H54 (cell line): ENCODE results near the gene KAT2B.

ENCODE experiments used
- DNase-seq: peaks from one replicate; pipeline ENCODE4 v3.0.0; 2011; ENCODE audit warnings: low spot score, mixed read lengths; ENCODE audit not compliant: insufficient read length
- FAIRE-seq: peaks from 3 replicates; lab custom pipeline; 2011; peaks lifted over from hg19 to GRCh38; lab: Jason Lieb, UNC
- POLR2A ChIP-seq: IDR thresholded peaks from 2 replicates; pipeline ENCODE4 v1.6.1; 2011; ENCODE audit warnings: low read depth, mild to moderate bottlenecking, low read length

KAT2B gene

GRCh38 chr3:20066079-20066478 lies 25.8 kb downstream of the KAT2B start:
- no peak for TF ChIP-seq POLR2A
- no peak for FAIRE-seq
- DNase-seq, result no peak

GRCh38 chr3:20066850-20067617 lies 26.8 kb downstream of the KAT2B start:
- no peak for DNase-seq
- TF ChIP-seq POLR2A, result no peak
- no peak for FAIRE-seq

- TF ChIP-seq POLR2A, result no peak
- DNase-seq (no peak), FAIRE-seq (no peak)
Observed at GRCh38 chr3:20068512-20069177, 28.4 kb downstream of the KAT2B start.

DNA sequence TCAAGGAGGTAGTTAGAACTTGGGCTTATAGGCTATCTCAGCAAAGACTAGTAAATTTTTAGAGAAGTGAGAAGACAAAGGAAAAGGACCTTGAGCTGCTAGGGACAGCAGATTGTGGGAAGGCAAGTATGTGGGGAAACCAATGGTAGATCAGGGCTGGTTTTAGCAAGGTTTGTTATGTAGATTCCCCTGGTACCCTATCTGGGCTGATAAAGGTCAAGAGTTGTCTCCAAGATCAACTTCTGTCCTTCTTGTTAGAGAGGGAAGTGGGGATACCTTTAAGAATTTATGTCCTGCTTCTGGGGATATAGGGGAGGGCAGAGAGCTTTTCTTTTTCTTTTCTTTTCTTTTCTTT lies 28.9 kb downstream of the KAT2B start:
- no peak for TF ChIP-seq POLR2A
- no peak for DNase-seq
- FAIRE-seq, result no peak

GRCh38 chr3:20071175-20071574 lies 30.9 kb downstream of the KAT2B start:
- TF ChIP-seq POLR2A, result no peak
- DNase-seq (no peak), FAIRE-seq (no peak)

DNA sequence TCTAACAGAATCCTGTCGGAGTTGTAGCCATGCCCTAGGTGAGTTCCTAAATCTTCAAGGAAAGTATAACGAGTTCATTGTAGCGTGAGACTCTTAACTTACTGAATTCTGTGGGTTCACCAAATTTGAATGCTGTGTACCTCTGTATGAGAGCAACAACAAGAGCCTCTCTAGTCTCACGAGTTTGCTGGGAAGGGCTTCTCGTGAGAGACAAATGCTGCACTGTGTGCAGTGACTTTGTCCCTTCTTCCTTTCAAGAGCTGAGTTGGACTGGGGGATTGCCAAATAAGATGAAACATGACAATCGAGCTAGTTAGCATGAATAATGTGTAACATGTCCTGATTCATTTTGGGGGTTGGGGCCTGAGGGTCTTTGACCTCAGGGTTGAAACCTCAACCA lies 32.2 kb downstream of the KAT2B start:
- no peak for DNase-seq
- no peak for TF ChIP-seq POLR2A

GRCh38 chr3:20073068-20073467 lies 32.8 kb downstream of the KAT2B start:
- no peak for TF ChIP-seq POLR2A
- no peak for FAIRE-seq

More for the DNA sequence above, 32.2 kb downstream of the KAT2B start:
- FAIRE-seq, result no peak

GRCh38 chr3:20073683-20074082 lies 33.4 kb downstream of the KAT2B start:
- no peak for DNase-seq
- TF ChIP-seq POLR2A, result no peak
- FAIRE-seq, result no peak

More at GRCh38 chr3:20073068-20073467, 32.8 kb downstream of the KAT2B start:
- no peak for DNase-seq

GRCh38 chr3:20074226-20075063 lies 34.2 kb downstream of the KAT2B start:
- no peak for DNase-seq
- FAIRE-seq, result no peak
- TF ChIP-seq POLR2A, result no peak

- DNase-seq (no peak), FAIRE-seq (no peak)
- TF ChIP-seq POLR2A, result no peak
Observed at GRCh38 chr3:20075197-20075596, 35.0 kb downstream of the KAT2B start.

DNA sequence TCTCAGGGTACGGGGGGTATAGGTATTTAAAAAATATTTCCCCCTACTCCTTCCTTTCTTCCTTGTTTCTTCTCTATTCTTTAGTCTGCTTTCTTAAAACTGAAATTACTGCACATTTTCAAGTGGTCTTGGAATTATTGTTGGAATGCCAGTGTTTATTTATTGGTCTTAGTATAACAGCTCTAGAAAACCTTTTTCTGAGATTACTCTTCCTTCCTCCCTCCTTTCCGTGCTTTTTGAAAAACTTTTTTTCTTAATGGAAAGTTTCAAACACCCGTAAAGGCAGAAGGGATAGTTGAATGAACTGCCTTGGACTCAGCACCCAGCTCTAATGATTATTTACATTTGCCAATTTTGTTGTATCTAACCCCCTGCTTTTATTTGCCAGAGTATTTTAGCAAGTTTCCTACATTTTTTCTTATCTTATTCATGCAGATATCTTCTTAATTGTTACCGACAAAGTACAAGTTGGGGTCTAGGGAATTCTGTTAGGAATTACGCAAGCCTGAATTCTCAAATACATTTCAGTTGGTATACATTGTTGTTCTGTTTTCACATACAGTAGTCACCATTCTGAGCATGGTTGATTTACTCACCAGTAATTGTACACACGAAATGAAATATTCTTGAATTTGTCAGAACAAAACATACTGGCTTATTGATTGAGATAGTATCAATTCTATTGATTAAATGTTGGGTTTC lies 36.2 kb downstream of the KAT2B start:
- DNase-seq, result no peak
- no peak for TF ChIP-seq POLR2A
- no peak for FAIRE-seq

DNA sequence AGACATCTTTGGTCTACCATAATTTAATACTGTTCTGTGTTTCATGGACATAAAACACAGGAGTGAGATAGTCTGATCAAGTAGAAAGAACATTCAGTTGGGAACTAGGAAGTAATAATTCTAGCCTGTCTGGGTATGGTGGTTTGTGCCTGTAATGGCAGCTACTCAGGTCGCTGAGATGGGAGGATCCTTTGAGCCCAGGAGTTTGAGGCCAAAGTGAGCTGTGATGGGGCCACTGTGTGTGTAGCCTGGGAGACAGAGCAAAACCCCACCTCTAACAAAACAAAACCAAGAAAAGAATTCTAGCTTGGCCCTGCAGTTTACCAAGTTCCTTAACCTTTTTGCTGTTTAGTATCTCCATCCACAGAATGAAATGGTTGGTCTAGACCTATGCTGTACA lies 36.8 kb downstream of the KAT2B start:
- no peak for TF ChIP-seq POLR2A
- no peak for FAIRE-seq
- no peak for DNase-seq

- no peak for DNase-seq
- FAIRE-seq, result no peak
- TF ChIP-seq POLR2A, result no peak
Observed at GRCh38 chr3:20078194-20078714, 38.0 kb downstream of the KAT2B start.

GRCh38 chr3:20079621-20080020 lies 39.4 kb downstream of the KAT2B start:
- FAIRE-seq, result no peak
- DNase-seq, result no peak
- TF ChIP-seq POLR2A, result no peak
